Liver (tissue), 9 donors: ENCODE results near the gene LHFPL2. TPM values are rescaled to one million over a fixed set of nuclear protein-coding genes. Genes with fewer than 3 reads are reported as not detected.
"Not testable (repeated sequence)": the region's sequence is repeated elsewhere in the genome, so short reads cannot be mapped to it uniquely, and the experiment has no call there.

Experiments used
- DNase-seq: peaks from one replicate; pipeline ENCODE4 v3.0.0-alpha.2; 2017; ENCODE audit warnings: low spot score
- H3K27ac ChIP-seq, 2 donors: one replicate each; pipeline ENCODE4 v1.7.0; 2013; ENCODE audit warnings: inconsistent platforms in 2 of 2, low read length in 2 of 2, control low read depth in 1 of 2, low read depth in 1 of 2, mild to moderate bottlenecking in 1 of 2
- H3K27me3 ChIP-seq, 4 donors: one replicate each; pipeline versions ENCODE4 v1.6.1 to v1.7.0; 2013; ENCODE audit warnings: low read length in 3 of 4, inconsistent platforms in 1 of 4, mild to moderate bottlenecking in 1 of 4, moderate library complexity in 1 of 4; ENCODE audit not compliant: control insufficient read depth in 4 of 4, insufficient read depth in 4 of 4
- H3K36me3 ChIP-seq, 4 donors: one replicate each; pipeline versions ENCODE4 v1.6.1 to v1.7.0; 2013; ENCODE audit warnings: low read length in 3 of 4, mild to moderate bottlenecking in 3 of 4, low read depth in 1 of 4, moderate library complexity in 1 of 4; ENCODE audit not compliant: control insufficient read depth in 4 of 4, insufficient read depth in 3 of 4
- H3K4me1 ChIP-seq, 4 donors: one replicate each; pipeline versions ENCODE4 v1.6.1 to v1.7.0; 2013; ENCODE audit warnings: low read length in 3 of 4, mild to moderate bottlenecking in 3 of 4, moderate library complexity in 1 of 4; ENCODE audit not compliant: control insufficient read depth in 4 of 4, insufficient read depth in 4 of 4
- H3K4me3 ChIP-seq, 3 donors: one replicate each; pipeline versions ENCODE4 v1.6.1 to v1.7.0; 2013; ENCODE audit warnings: low read length in 3 of 3, control low read depth in 1 of 3, low read depth in 1 of 3, mild to moderate bottlenecking in 1 of 3
- H3K9ac ChIP-seq, 2 donors: one replicate each; pipeline ENCODE4 v1.7.0; 2013; ENCODE audit warnings: low read length in 2 of 2, mild to moderate bottlenecking in 2 of 2, moderate library complexity in 2 of 2, control low read depth in 1 of 2, low read depth in 1 of 2
- H3K9me3 ChIP-seq, 4 donors: one replicate each; pipeline versions ENCODE4 v1.6.1 to v1.7.0; 2013; ENCODE audit warnings: low read length in 3 of 4; ENCODE audit not compliant: control insufficient read depth in 4 of 4
- EGR1 ChIP-seq, 2 donors: IDR thresholded peaks; 2 replicates each; pipeline ENCODE4 v1.6.1; 2016 to 2018; ENCODE audit warnings: antibody characterized with exemption in 2 of 2, low read depth in 2 of 2
- FOXA2 ChIP-seq: IDR thresholded peaks from 2 replicates; pipeline ENCODE4 v1.6.1; 2016; ENCODE audit warnings: antibody characterized with exemption
- GABPA ChIP-seq, 2 donors: IDR thresholded peaks in 1 of 2; conservative IDR thresholded peaks in 1 of 2; 2 replicates each; pipeline ENCODE4 v1.6.1; 2016; ENCODE audit warnings: antibody characterized with exemption in 2 of 2, mild to moderate bottlenecking in 1 of 2, moderate library complexity in 1 of 2
- HNF4G ChIP-seq: IDR thresholded peaks from 2 replicates; pipeline ENCODE4 v1.6.1; 2016; ENCODE audit warnings: antibody characterized with exemption
- RAD21 ChIP-seq, 2 donors: IDR thresholded peaks; 2 replicates each; pipeline ENCODE4 v1.6.1; 2016; ENCODE audit warnings: antibody characterized with exemption in 2 of 2, mild to moderate bottlenecking in 2 of 2
- SP1 ChIP-seq: IDR thresholded peaks from 2 replicates; pipeline ENCODE4 v1.6.1; 2018; ENCODE audit warnings: antibody characterized with exemption, mild to moderate bottlenecking
- YY1 ChIP-seq: IDR thresholded peaks from 2 replicates; pipeline ENCODE4 v1.6.1; 2016; ENCODE audit warnings: antibody characterized with exemption, mild to moderate bottlenecking
- WGBS: extraction: QIAGEN DNeasy Blood & Tissue Kit; methylation state at CpG from one replicate; pipeline ENCODE4 v1.1.7; 2013; 5-methylcytosine and 5-hydroxymethylcytosine counted together
- polyA plus RNA-seq, 2 donors: library from polyadenylated mRNA; stranded (reverse) in 1 of 2; unstranded in 1 of 2; fragments of 200-250 nt in 1 of 2; fragments of >200 nt in 1 of 2; fragmentation: Nextera tagmentation in 1 of 2; extraction: Ambion mirVana in 1 of 2; gene quantifications; one replicate each; pipeline versions ENCODE4 v1.2.1 to v1.2.3, GENCODE V29; 2013 to 2015
- total RNA-seq, 2 donors: library from RNA; depleted of rRNA; stranded (reverse); fragments of >200 nt; gene quantifications; one replicate each; pipeline ENCODE4 v1.2.3, GENCODE V29; 2014
- TF ChIP-seq, protein P1 (sequence below): IDR thresholded peaks from 2 replicates; pipeline ENCODE4 v1.6.1; 2016; ENCODE audit warnings: antibody characterized with exemption
- TF ChIP-seq, protein P2 (sequence below): IDR thresholded peaks from 2 replicates; pipeline ENCODE4 v1.6.1; 2016; ENCODE audit warnings: antibody characterized with exemption, mild to moderate bottlenecking
- TF ChIP-seq, protein P3 (sequence below): IDR thresholded peaks from 2 replicates; pipeline ENCODE4 v1.6.1; 2016; ENCODE audit warnings: antibody characterized with exemption
- TF ChIP-seq, protein P4 (sequence below): fragments of 150-350 bp; IDR thresholded peaks from 2 replicates; pipeline ENCODE4 v1.5.1; 2017; ENCODE audit warnings: improper control_type of control experiment, low read depth, low read length; ENCODE audit not compliant: missing input control
- TF ChIP-seq, protein P5 (sequence below): IDR thresholded peaks from 2 replicates; pipeline ENCODE4 v1.6.1; 2016; ENCODE audit warnings: antibody characterized with exemption
- donor health status: healthy.
- donor health status: healthy.
- donor health status: healthy.
- donor health status: healthy.
- donor health status: healthy.

The LHFPL2 gene
- total and polyA plus RNA-seq, 4 donors = 1.6 to 9.4 (median 5.6) TPM

DNA sequence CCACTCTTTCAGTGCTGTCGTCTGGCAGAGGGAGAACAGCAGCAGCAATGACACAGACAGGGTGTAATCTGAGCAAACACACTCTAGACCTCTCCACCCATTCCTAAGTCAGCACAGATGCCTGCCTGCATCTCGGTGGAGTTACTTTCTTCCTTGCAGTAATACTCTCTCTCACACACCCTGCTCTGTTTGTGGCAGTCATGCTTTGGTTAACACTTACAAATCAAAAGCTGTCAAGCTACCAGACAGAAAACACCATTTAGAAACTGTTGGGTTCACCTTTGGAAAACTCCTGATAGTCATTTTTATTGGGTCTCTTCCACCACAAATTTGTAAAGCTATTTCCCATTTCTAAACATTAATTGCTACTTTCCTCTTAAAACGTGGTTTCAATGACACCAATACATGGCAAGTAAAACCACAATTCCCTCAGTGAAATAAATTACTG is 27.3 kb downstream of the LHFPL2 start:
- WGBS = 61% methylated on average over 3 of the region's 3 CpGs
- H3K27ac ChIP-seq = no peak overlapping the region
- TF ChIP-seq, protein P1, sequence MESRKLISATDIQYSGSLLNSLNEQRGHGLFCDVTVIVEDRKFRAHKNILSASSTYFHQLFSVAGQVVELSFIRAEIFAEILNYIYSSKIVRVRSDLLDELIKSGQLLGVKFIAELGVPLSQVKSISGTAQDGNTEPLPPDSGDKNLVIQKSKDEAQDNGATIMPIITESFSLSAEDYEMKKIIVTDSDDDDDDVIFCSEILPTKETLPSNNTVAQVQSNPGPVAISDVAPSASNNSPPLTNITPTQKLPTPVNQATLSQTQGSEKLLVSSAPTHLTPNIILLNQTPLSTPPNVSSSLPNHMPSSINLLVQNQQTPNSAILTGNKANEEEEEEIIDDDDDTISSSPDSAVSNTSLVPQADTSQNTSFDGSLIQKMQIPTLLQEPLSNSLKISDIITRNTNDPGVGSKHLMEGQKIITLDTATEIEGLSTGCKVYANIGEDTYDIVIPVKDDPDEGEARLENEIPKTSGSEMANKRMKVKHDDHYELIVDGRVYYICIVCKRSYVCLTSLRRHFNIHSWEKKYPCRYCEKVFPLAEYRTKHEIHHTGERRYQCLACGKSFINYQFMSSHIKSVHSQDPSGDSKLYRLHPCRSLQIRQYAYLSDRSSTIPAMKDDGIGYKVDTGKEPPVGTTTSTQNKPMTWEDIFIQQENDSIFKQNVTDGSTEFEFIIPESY = no peak
- TF ChIP-seq, protein P2, sequence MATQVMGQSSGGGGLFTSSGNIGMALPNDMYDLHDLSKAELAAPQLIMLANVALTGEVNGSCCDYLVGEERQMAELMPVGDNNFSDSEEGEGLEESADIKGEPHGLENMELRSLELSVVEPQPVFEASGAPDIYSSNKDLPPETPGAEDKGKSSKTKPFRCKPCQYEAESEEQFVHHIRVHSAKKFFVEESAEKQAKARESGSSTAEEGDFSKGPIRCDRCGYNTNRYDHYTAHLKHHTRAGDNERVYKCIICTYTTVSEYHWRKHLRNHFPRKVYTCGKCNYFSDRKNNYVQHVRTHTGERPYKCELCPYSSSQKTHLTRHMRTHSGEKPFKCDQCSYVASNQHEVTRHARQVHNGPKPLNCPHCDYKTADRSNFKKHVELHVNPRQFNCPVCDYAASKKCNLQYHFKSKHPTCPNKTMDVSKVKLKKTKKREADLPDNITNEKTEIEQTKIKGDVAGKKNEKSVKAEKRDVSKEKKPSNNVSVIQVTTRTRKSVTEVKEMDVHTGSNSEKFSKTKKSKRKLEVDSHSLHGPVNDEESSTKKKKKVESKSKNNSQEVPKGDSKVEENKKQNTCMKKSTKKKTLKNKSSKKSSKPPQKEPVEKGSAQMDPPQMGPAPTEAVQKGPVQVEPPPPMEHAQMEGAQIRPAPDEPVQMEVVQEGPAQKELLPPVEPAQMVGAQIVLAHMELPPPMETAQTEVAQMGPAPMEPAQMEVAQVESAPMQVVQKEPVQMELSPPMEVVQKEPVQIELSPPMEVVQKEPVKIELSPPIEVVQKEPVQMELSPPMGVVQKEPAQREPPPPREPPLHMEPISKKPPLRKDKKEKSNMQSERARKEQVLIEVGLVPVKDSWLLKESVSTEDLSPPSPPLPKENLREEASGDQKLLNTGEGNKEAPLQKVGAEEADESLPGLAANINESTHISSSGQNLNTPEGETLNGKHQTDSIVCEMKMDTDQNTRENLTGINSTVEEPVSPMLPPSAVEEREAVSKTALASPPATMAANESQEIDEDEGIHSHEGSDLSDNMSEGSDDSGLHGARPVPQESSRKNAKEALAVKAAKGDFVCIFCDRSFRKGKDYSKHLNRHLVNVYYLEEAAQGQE = no peak
- TF ChIP-seq GABPA (IDR thresholded peaks at IDR 0.05 in 1 of 2, conservative IDR thresholded peaks at IDR 0.05 in 1 of 2) (no peak), RAD21 (IDR thresholded peaks at IDR 0.05) (no peak), HNF4G (no peak), YY1 (no peak)
- TF ChIP-seq, protein P3, sequence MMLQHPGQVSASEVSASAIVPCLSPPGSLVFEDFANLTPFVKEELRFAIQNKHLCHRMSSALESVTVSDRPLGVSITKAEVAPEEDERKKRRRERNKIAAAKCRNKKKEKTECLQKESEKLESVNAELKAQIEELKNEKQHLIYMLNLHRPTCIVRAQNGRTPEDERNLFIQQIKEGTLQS = no peak
- TF ChIP-seq, protein P4, sequence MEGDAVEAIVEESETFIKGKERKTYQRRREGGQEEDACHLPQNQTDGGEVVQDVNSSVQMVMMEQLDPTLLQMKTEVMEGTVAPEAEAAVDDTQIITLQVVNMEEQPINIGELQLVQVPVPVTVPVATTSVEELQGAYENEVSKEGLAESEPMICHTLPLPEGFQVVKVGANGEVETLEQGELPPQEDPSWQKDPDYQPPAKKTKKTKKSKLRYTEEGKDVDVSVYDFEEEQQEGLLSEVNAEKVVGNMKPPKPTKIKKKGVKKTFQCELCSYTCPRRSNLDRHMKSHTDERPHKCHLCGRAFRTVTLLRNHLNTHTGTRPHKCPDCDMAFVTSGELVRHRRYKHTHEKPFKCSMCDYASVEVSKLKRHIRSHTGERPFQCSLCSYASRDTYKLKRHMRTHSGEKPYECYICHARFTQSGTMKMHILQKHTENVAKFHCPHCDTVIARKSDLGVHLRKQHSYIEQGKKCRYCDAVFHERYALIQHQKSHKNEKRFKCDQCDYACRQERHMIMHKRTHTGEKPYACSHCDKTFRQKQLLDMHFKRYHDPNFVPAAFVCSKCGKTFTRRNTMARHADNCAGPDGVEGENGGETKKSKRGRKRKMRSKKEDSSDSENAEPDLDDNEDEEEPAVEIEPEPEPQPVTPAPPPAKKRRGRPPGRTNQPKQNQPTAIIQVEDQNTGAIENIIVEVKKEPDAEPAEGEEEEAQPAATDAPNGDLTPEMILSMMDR = no peak
- no peaks in the 10 kb centered on the region for H3K27me3 ChIP-seq
- no peak overlapping the region for H3K4me3 ChIP-seq
- DNase-seq = no peak
- H3K9ac ChIP-seq = no peak overlapping the region
- H3K9me3 ChIP-seq = peaks cover 0 to 4% (median 1%) of the 10 kb centered on the region in 4 donors
- peaks cover 0 to 4% (median 0%) of the 10 kb centered on the region in 4 donors for H3K4me1 ChIP-seq
- H3K36me3 ChIP-seq = no peaks in the 10 kb centered on the region

DNA sequence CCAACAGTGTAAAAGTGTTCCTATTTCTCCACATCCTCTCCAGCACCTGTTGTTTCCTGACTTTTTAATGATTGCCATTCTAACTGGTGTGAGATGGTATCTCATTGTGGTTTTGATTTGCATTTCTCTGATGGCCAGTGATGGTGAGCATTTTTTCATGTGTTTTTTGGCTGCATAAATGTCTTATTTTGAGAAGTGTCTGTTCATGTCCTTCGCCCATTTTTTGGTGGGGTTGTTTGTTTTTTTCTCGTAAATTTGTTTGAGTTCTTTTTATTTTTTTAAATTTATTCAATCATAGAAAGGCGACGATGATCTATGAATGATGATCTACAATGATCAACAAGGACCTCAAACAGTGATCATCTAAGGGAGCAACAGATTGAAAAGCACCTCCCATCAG is 28.5 kb downstream of the LHFPL2 start:
- not testable (repeated sequence) for H3K9me3 ChIP-seq, H3K4me1 ChIP-seq, H3K9ac ChIP-seq, DNase-seq, H3K4me3 ChIP-seq, H3K36me3 ChIP-seq, H3K27me3 ChIP-seq, H3K27ac ChIP-seq
- WGBS = 95% methylated on average over 4 of the region's 4 CpGs

DNA sequence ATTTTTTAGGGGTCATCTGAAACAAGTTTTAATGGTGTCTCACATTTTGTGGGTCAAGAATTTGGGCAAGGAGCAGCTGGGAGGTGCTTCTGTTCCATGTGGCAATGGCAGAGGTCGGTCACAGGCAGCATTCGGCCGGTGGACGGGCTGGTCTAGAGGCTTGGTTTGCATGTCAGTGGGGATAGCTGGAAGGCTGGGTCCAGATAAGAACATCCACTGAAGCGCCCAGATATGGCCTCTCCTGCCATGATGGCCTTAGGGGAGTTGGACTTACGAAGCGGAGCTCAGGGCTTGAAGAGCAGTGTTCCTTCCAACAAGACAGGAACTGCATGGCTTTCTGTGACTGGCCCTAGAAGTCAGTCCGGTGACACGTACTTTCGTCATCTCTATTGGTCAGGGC is 30.3 kb downstream of the LHFPL2 start:
- 96% methylated on average over 10 of the region's 10 CpGs for WGBS
- H3K27ac ChIP-seq = no peak overlapping the region
- peaks cover 0 to 4% (median 1%) of the 10 kb centered on the region in 4 donors for H3K9me3 ChIP-seq
- no peak for TF ChIP-seq EGR1 (IDR thresholded peaks at IDR 0.05; ENCODE audit: low read depth in 2 of 2)
- TF ChIP-seq, protein P5, sequence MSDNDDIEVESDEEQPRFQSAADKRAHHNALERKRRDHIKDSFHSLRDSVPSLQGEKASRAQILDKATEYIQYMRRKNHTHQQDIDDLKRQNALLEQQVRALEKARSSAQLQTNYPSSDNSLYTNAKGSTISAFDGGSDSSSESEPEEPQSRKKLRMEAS = no peak
- no peak for TF ChIP-seq FOXA2
- TF ChIP-seq RAD21 (IDR thresholded peaks at IDR 0.05) = no peak
- TF ChIP-seq GABPA (IDR thresholded peaks at IDR 0.05 in 1 of 2, conservative IDR thresholded peaks at IDR 0.05 in 1 of 2) = no peak
- TF ChIP-seq, protein P2 = no peak
- TF ChIP-seq HNF4G = no peak
- no peak for TF ChIP-seq SP1
- TF ChIP-seq, protein P4 = no peak
- TF ChIP-seq YY1 = no peak

More for the DNA sequence above, 30.3 kb downstream of the LHFPL2 start:
- H3K9ac ChIP-seq = no peak overlapping the region
- H3K36me3 ChIP-seq = no peaks in the 10 kb centered on the region
- no peak overlapping the region for H3K4me3 ChIP-seq
- DNase-seq = no peak
- H3K4me1 ChIP-seq = no peaks in the 10 kb centered on the region
- H3K27me3 ChIP-seq = no peaks in the 10 kb centered on the region
